Measurements from ENCODE around the gene CBR1.

GRCh38 chr21:36027347-36027746, 42.5 kb upstream of the CBR1 start:
- TF ChIP-seq POLR2AphosphoS5 (IDR thresholded peaks at IDR 0.05; ENCODE audit: borderline replicate concordance, low read depth, low read length) = no peak
- no peak for TF ChIP-seq EZH2 (IDR thresholded peaks at IDR 0.05)
